Mesenchymal stem cell (in vitro differentiated cells and primary cell): Measurements from ENCODE around the gene RAB6B.

Experiments used
- DNase-seq: peaks from one replicate; pipeline ENCODE4 v3.0.0-alpha.2; 2013
- H2AFZ ChIP-seq: one replicate; pipeline ENCODE4 v1.6.1; 2013; ENCODE audit warnings: low read depth, mild to moderate bottlenecking, control low read depth, inconsistent platforms, low read length, moderate library complexity
- H2AK5ac ChIP-seq: 2 replicates; pipeline ENCODE4 v1.6.1; 2013; ENCODE audit warnings: low read length, moderate library complexity, mild to moderate bottlenecking, inconsistent platforms; ENCODE audit not compliant: severe bottlenecking
- H2BK120ac ChIP-seq: one replicate; pipeline ENCODE4 v1.6.1; 2013; ENCODE audit warnings: low read depth, mild to moderate bottlenecking, inconsistent platforms, low read length, moderate library complexity
- H2BK12ac ChIP-seq, 2 experiments: one replicate each; pipeline ENCODE4 v1.6.1; 2013; ENCODE audit warnings: inconsistent platforms in 2 of 2, low read length in 2 of 2, mild to moderate bottlenecking in 2 of 2, moderate library complexity in 2 of 2, control low read depth in 1 of 2
- H2BK15ac ChIP-seq: one replicate; pipeline ENCODE4 v1.6.1; 2013; ENCODE audit warnings: mild to moderate bottlenecking, low read depth, inconsistent platforms; ENCODE audit not compliant: poor library complexity, severe bottlenecking
- H2BK5ac ChIP-seq: 2 replicates; pipeline ENCODE4 v1.6.1; 2013; ENCODE audit warnings: low read depth, mild to moderate bottlenecking, low read length, control low read depth, inconsistent platforms; ENCODE audit not compliant: poor library complexity, severe bottlenecking
- H3K14ac ChIP-seq, 2 experiments: one replicate each; pipeline ENCODE4 v1.6.1; 2013; ENCODE audit warnings: inconsistent platforms in 2 of 2, low read length in 2 of 2, control low read depth in 1 of 2, mild to moderate bottlenecking in 1 of 2, moderate library complexity in 1 of 2
- H3K18ac ChIP-seq, 2 experiments: one replicate each; pipeline ENCODE4 v1.6.1; 2013; ENCODE audit warnings: inconsistent platforms in 2 of 2, low read length in 2 of 2, control low read depth in 1 of 2, low read depth in 1 of 2, mild to moderate bottlenecking in 1 of 2
- H3K23ac ChIP-seq, 2 experiments: one replicate each; pipeline ENCODE4 v1.6.1; 2013; ENCODE audit warnings: inconsistent platforms in 2 of 2, low read length in 2 of 2, mild to moderate bottlenecking in 2 of 2, moderate library complexity in 2 of 2, control low read depth in 1 of 2
- H3K27ac ChIP-seq: 2 replicates; pipeline ENCODE4 v1.5.1; 2013; ENCODE audit warnings: mild to moderate bottlenecking, moderate library complexity, low read length, control low read depth, inconsistent platforms; ENCODE audit not compliant: poor library complexity, severe bottlenecking
- H3K27me3 ChIP-seq, 2 experiments: 2 replicates each; pipeline versions ENCODE4 v1.6.1 to v1.7.0; 2013; ENCODE audit warnings: low read length in 2 of 2, mild to moderate bottlenecking in 2 of 2, moderate library complexity in 2 of 2, control low read depth in 1 of 2, inconsistent platforms in 1 of 2; ENCODE audit not compliant: control insufficient read depth in 1 of 2, insufficient read depth in 1 of 2
- H3K36me3 ChIP-seq, 2 experiments: 2 replicates each; pipeline versions ENCODE4 v1.6.1 to v1.7.0; 2013; ENCODE audit warnings: low read length in 2 of 2, control low read depth in 1 of 2, inconsistent platforms in 1 of 2, low read depth in 1 of 2, mild to moderate bottlenecking in 1 of 2; ENCODE audit not compliant: insufficient read depth in 2 of 2, control insufficient read depth in 1 of 2
- H3K4ac ChIP-seq, 2 experiments: one replicate each; pipeline ENCODE4 v1.6.1; 2013; ENCODE audit warnings: inconsistent platforms in 2 of 2, low read length in 2 of 2, mild to moderate bottlenecking in 2 of 2, moderate library complexity in 2 of 2, control low read depth in 1 of 2, low read depth in 1 of 2
- H3K4me1 ChIP-seq: 2 replicates; pipeline ENCODE4 v1.6.1; 2013; ENCODE audit warnings: low read depth, low read length, control low read depth; ENCODE audit not compliant: control insufficient read depth, insufficient read depth
- H3K4me2 ChIP-seq: 2 replicates; pipeline ENCODE4 v1.6.1; 2013; ENCODE audit warnings: low read length, mild to moderate bottlenecking, inconsistent platforms; ENCODE audit not compliant: poor library complexity, severe bottlenecking
- H3K4me3 ChIP-seq, 2 experiments: 2 replicates each; pipeline versions ENCODE4 v1.5.1 to v1.7.0; 2013; ENCODE audit warnings: low read length in 2 of 2, mild to moderate bottlenecking in 2 of 2, control low read depth in 1 of 2, low read depth in 1 of 2; ENCODE audit not compliant: insufficient read depth in 1 of 2
- H3K79me1 ChIP-seq: replicated peaks from 2 replicates; pipeline ENCODE4 v1.6.1; 2013; ENCODE audit warnings: mild to moderate bottlenecking, control low read depth, low read length, inconsistent platforms; ENCODE audit not compliant: poor library complexity, severe bottlenecking
- H3K9ac ChIP-seq: 2 replicates; pipeline ENCODE4 v1.7.0; 2013; ENCODE audit warnings: mild to moderate bottlenecking, low read length, moderate library complexity
- H3K9me3 ChIP-seq: 2 replicates; pipeline ENCODE4 v1.7.0; 2013; ENCODE audit warnings: mild to moderate bottlenecking, low read length; ENCODE audit not compliant: control insufficient read depth
- H4K8ac ChIP-seq: one replicate; pipeline ENCODE4 v1.6.1; 2013; ENCODE audit warnings: inconsistent platforms, mild to moderate bottlenecking, low read length, moderate library complexity
- H4K91ac ChIP-seq: one replicate; pipeline ENCODE4 v1.6.1; 2013; ENCODE audit warnings: mild to moderate bottlenecking, low read length, inconsistent platforms
- WGBS: methylation state at CpG from one replicate; pipeline ENCODE4 v1.1.7; 2013; ENCODE audit warnings: mixed read lengths; 5-methylcytosine and 5-hydroxymethylcytosine counted together

RAB6B gene

DNA sequence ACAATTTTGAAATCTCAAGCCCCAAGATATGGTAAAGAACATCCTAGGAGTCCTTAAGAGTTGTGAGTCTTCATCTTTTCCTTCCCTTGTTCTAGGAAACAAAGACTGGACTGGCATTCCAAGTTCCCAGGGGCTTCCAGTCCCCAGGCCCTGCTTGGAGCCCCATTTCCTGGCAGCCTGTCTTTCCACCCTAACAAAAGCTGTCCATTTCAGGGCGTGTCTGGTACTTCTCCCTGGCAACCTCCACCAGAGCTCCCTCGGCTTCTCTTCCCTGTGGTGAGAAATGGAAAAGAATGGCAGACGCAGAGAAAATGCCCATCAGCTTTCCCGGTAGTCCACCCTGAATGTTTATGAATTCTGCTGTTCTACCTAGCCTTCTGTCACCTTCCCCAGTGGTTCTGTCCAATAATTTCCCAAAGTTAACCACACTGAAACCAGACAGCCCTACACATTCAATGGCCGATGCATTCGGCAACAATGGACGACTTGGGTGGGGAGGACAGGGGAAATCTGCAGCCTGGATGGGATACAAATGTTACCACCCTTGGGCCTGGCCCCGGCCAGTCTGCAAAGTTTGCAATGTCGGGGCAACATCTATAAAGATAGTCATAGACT lies 6.8 kb downstream of the RAB6B start:
- Histone ChIP-seq H2BK15ac (no peak overlapping the region), H2BK5ac (no peak overlapping the region), H3K9me3 (no peaks in the 10 kb centered on the region), H3K36me3 (no peaks in the 10 kb centered on the region), H2AK5ac (no peak overlapping the region), H3K18ac (no peak overlapping the region), H3K79me1 (no peaks in the 10 kb centered on the region), H3K4ac (no peak overlapping the region), H4K8ac (no peak overlapping the region), H3K4me2 (no peak overlapping the region), H3K23ac (no peak overlapping the region), H2AFZ (no peak overlapping the region), H3K27ac (no peak overlapping the region), H3K27me3 (peaks cover 24 to 57% of the 10 kb centered on the region in 2 experiments), H3K9ac (no peak overlapping the region), H3K4me3 (no peak overlapping the region), H2BK12ac (no peak overlapping the region), H3K14ac (no peak overlapping the region), H4K91ac (no peak overlapping the region), H2BK120ac (no peak overlapping the region), H3K4me1 (no peaks in the 10 kb centered on the region)
- WGBS = 92% methylated on average over 7 of the region's 9 CpGs
- DNase-seq = no peak

DNA sequence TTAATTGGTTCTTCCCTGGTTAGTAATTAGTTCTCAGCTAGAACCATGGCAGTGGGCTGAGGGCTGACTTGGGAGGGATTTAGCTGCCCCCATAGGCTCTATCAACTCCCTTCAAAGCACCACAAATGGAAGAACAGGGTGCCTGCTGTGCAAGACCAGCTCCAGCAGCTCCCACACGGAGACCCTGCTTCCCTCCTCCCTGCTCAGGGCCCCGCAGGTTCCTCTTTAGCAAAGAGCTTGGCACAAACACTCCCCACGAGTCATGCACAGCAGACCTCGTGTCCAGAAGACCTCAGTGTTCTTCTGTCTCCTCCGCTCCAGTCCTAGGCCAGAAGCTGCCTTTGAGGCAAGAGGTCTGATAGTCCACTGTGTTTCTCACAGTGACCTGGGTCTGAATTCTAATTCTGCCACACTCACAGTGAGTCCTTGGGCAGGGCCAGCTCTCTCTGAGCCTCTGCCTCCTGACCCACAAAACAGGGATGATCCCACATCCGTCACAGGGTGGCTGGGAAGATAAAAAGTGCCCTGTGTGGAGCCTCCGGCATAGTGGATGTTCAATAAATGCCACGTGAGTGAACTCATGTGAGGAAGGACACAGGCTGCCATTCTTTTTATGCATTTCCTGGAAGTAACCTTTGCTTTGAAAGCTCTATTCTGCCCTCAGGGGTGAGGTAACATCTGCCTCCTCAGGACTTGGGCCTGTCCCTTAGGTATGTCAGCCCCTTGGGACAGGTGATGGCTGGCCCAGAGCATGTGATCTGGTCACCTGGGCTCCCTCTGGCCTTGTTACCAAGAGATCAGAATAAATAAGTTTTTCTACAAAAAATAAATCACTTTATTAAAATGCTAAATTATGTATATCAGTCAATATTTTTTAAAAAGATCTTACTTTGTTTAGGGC lies 7.6 kb downstream of the RAB6B start:
- Histone ChIP-seq H3K18ac (no peak overlapping the region), H2AK5ac (no peak overlapping the region), H2BK120ac (no peak overlapping the region), H4K91ac (no peak overlapping the region), H3K79me1 (no peaks in the 10 kb centered on the region), H3K4ac (no peak overlapping the region), H3K4me1 (no peaks in the 10 kb centered on the region), H2BK5ac (no peak overlapping the region), H3K4me2 (no peak overlapping the region), H3K9me3 (no peaks in the 10 kb centered on the region), H3K27me3 (peaks cover 29 to 57% of the 10 kb centered on the region in 2 experiments), H2AFZ (no peak overlapping the region), H2BK15ac (no peak overlapping the region), H3K9ac (no peak overlapping the region), H4K8ac (no peak overlapping the region), H3K27ac (no peak overlapping the region), H3K23ac (no peak overlapping the region), H3K36me3 (no peaks in the 10 kb centered on the region), H3K14ac (no peak overlapping the region), H3K4me3 (no peak overlapping the region), H2BK12ac (no peak overlapping the region)
- DNase-seq = no peak
- 60% methylated on average over 8 of the region's 8 CpGs for WGBS

DNA sequence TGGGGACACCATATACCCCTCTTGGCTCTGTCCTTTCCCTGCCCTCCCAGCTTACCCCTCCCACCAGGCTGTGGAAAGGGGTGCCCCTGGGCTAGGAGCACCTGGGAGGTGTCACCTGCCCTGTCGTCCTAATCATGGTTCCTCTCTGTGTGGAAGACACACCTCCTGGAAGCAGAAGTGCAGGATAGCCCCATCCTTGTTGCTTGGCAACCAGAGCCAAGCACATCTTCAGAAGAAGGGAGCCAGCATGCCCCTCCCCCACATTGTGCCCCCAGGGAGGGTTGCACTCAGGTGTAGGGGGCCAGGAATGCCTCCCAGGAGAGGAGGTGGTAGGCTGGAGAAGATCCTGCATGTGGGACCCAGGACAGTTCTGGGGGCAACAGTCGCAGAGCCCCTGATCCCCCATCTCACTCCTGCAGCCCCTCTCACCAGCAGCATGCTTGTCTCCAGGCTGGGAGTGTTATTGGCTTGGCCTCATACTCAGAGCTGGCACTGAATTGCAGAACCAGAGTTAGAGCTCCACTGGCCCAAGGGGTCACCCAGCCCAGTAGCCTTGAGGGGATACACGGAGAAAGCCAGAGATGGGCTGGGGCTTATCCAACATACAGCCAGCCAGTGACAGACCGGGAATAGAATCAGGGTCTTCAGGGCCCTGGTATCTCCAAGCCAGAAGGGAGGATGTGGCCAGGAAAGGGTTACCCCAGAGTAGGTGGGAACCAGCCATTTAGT lies 8.4 kb downstream of the RAB6B start:
- H2BK15ac ChIP-seq = no peak overlapping the region
- H3K4ac ChIP-seq = no peak overlapping the region
- no peak overlapping the region for H3K14ac ChIP-seq
- H3K36me3 ChIP-seq = no peaks in the 10 kb centered on the region
- 70% methylated on average over 4 of the region's 4 CpGs for WGBS
- no peak overlapping the region for H2BK5ac ChIP-seq
- H3K9me3 ChIP-seq = no peaks in the 10 kb centered on the region
- H3K27me3 ChIP-seq = peaks cover 29 to 49% of the 10 kb centered on the region in 2 experiments
- no peak for DNase-seq
- H4K8ac ChIP-seq = no peak overlapping the region
- no peak overlapping the region for H3K18ac ChIP-seq
- no peak overlapping the region for H2AK5ac ChIP-seq
- no peak overlapping the region for H2AFZ ChIP-seq
- H4K91ac ChIP-seq = no peak overlapping the region
- H3K9ac ChIP-seq = no peak overlapping the region
- no peaks in the 10 kb centered on the region for H3K4me1 ChIP-seq
- H3K4me3 ChIP-seq = no peak overlapping the region
- H3K79me1 ChIP-seq = no peaks in the 10 kb centered on the region
- no peak overlapping the region for H2BK12ac ChIP-seq
- H3K23ac ChIP-seq = no peak overlapping the region
- H2BK120ac ChIP-seq = no peak overlapping the region
- no peak overlapping the region for H3K4me2 ChIP-seq
- no peak overlapping the region for H3K27ac ChIP-seq
